GM10847 (cell line): ENCODE results near the gene EPHB2.

Experiments used
- POLR2A ChIP-seq: IDR thresholded peaks from 2 replicates; pipeline ENCODE4 v1.6.1; 2011; ENCODE audit not compliant: insufficient read length; ENCODE audit errors: extremely low read depth

EPHB2 gene

DNA sequence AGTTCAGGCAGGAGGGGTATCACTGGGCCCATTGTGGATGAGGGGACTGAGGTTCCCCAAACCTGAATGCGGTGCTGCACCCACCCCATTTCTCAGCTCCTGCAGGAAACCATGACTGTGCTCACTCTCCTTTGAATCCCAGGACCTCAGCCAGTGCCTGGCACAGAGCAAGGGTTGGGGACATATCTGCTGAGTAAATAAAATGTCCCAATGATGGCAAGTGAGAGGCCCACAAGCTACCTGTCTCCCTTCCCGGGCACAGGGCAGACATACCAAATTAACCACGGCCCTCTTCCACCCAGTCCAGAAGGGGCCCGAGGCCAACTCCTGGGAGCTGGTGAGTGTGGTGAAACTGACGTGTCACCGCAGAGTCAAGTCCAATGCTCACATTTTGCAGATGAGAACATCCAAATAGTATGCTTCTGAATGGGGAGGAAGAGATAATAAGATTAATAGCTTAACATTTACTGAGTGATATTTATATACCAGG is 97.6 kb downstream of the EPHB2 start:
- TF ChIP-seq POLR2A: no peak

GRCh38 chr1:22808676-22809483 is 98.2 kb downstream of the EPHB2 start:
- TF ChIP-seq POLR2A: no peak

GRCh38 chr1:22809783-22810182 is 99.1 kb downstream of the EPHB2 start:
- no peak for TF ChIP-seq POLR2A

- TF ChIP-seq POLR2A: no peak
Measured at GRCh38 chr1:22810378-22810777, 99.7 kb downstream of the EPHB2 start.

- no peak for TF ChIP-seq POLR2A
Measured at GRCh38 chr1:22812092-22812880, 101.6 kb downstream of the EPHB2 start.

DNA sequence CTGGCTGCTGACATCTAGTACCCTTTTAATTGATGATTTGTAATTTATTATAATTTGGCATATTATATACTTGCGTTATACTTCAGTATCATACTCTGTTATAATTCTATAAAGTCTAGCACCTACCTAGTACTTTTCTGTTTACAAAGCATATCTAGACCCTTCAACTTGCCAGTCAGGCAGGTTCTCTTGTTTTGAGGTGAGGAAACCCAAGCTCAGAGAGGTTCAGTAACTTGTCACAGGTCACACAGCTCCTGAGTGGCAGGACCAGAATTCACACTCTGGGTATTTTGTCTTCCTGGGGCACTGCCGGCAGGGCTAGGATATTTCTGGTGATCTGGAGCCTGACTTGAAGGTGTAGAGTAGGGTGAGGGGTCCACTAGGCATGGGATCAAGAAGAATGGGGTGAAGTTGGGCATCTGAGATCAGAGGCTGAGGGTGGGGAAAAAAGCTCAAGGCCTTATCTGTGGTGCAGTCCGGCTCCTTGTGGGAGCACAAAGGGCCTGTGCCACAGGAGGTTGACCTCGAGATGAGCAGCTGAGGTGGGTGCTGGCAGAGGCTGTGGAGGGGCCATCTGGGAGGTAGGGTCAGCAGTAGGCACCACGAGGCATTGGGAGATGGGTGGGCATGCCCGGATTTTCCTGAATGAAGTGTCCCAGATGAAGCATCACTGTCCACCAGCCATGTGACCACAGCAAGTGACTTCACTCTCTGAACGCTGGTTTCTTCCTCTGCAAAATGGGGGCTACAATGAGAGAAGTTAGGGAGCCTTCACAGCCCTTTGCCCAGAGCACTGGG is 102.6 kb downstream of the EPHB2 start:
- TF ChIP-seq POLR2A: no peak

GRCh38 chr1:22814176-22815042 is 103.8 kb downstream of the EPHB2 start:
- TF ChIP-seq POLR2A: no peak

- TF ChIP-seq POLR2A: no peak
Measured at GRCh38 chr1:22815043-22815365, 104.4 kb downstream of the EPHB2 start.

DNA sequence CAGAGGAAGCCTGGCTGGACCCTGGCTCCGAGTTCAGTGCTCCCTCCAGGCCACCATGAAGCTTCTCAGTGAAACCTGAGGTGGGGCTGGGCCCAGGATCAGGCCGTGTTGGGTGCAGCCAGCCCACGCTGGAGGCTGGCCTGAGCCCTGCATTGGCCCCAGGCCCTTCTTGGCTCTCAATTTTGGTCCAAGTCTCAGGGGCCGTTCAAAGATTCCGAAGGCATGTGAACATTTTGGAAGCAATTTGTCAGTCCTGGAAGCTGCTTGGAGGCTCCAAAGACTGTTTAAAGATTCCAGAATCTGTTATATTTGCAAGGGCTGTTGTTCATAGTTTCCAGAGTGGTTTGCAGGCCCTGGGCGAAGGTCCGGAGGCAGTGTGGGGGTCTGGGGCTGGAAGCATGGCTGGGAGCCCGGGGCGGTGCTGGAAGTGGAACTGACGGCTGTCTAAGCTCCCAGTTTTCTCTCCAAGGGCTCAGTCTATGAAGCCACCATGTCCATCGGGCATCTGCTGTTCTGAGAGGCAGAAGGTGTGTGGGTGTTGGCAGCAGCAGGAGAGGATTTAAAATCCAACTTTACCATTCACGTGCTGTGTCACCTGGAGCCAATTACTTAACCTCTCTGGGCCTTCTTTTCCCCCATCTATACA is 104.9 kb downstream of the EPHB2 start:
- TF ChIP-seq POLR2A: no peak

DNA sequence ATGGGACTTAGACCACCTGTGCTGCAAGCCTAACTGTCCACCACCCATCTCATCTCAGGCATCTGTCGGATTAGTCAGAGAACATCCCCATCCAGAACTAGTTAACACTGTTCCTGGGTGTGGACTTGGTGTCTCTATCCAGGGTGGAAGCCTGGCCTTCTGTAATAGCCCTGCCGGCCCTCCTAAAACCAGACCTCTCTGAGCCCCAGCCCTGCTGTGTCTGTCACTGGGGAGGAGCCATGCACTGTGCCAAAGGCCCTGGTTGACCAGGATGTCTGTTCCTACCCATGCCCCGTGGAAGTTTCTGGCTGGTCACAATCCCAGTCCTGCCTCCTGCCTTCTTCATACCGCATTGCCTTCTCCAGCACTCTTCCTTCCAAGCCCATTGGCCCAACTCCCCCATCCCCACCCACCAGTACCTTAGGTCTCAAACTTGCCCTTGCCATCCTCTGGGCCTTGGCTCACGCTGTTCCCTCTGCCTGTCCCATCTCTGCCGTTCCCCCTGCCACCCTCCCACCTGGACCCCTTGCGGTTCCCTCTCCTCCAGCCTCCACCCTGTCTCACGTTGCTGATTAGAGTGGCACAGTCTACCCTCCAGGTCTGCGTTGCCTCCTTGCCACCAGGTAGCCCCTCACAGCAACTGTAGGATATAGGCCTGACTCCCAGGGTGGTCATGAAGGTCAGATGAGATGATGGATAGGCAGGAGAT is 105.6 kb downstream of the EPHB2 start:
- TF ChIP-seq POLR2A: no peak

DNA sequence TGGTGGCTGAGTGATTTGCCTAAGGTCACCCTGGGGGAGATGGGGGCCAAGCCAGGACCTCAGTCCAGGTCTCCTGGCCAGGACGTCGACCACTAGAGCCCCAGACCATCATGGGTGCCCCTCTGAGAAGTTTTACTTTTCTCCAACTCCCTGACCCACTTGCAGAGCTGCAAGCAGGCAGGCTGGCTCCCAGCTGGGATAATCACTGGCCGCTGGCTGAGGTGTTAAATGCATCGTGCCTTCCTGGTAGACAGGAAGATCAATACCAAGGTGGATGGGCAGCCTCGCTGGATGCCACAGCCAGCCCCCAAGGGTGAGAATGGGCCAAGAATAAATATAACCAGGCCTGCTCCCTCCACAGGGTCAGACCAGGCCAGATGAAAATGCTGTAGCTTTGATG is 106.2 kb downstream of the EPHB2 start:
- TF ChIP-seq POLR2A: no peak

GRCh38 chr1:22817462-22817861 is 106.8 kb downstream of the EPHB2 start:
- no peak for TF ChIP-seq POLR2A

DNA sequence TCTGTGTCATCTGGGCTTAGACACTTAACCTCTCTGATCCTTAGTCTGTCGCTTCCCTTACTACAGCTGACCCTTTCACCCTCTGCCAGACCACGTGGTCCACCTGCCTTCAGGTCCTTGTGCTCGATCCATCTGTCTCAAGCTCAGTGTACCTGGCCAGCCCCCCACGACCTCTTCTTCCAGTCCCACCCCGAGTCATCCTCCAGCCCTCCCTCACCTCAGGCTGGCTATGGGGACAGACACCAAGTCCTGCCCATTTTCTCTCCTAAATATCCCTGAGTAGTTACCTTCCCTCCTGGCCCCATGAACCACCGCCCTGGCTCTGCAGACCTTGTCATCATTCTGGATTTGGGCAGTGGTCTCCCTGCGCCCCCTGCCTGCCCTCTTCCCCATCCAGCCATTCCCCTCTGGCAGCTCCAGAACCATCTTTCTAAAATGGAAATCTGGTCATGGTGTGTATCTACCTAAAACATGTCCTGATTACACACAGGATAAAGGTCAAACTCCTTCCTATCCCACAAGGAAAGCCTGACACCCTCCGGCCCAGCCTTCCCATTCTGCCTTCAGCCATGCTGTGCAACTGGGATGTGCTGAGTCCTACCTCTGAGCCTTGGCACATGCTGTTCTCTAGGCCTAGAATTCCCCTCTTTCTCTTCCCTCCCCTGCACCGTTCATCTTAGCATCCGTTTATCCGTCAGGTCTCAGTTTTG is 107.6 kb downstream of the EPHB2 start:
- no peak for TF ChIP-seq POLR2A
